ENCODE measurements around the gene ENTPD7.

DNA sequence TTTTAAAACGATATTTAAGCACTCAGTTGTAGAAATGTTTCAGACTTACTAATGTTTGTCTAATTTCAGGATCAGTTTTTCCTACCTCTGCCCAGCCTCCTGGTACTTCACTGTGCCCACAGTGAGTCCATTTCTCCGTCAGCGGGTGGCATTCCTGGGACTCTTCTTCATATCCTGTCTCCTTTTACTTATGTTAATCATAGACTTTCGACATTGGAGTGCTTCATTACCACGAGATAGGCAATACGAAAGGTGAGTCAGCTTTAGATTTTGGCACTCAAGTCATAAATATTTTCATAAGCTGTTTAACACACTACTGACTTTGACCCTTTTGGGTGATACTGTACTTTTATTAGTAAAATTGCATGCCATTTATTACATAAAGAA lies 2.1 kb downstream of the ENTPD7 start:
- TF ChIP-seq, protein P1, sequence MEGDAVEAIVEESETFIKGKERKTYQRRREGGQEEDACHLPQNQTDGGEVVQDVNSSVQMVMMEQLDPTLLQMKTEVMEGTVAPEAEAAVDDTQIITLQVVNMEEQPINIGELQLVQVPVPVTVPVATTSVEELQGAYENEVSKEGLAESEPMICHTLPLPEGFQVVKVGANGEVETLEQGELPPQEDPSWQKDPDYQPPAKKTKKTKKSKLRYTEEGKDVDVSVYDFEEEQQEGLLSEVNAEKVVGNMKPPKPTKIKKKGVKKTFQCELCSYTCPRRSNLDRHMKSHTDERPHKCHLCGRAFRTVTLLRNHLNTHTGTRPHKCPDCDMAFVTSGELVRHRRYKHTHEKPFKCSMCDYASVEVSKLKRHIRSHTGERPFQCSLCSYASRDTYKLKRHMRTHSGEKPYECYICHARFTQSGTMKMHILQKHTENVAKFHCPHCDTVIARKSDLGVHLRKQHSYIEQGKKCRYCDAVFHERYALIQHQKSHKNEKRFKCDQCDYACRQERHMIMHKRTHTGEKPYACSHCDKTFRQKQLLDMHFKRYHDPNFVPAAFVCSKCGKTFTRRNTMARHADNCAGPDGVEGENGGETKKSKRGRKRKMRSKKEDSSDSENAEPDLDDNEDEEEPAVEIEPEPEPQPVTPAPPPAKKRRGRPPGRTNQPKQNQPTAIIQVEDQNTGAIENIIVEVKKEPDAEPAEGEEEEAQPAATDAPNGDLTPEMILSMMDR (IDR thresholded peaks at IDR 0.05; ENCODE audit: insufficient read depth, low read length, poor library complexity, severe bottlenecking), result no peak
- TF ChIP-seq EZH2phosphoT487 (conservative IDR thresholded peaks at IDR 0.05; ENCODE audit: low read length), result no peak

Data from SU-DHL-6 (cell line).